ENCODE measurements around the gene XRCC4. TPM values are rescaled to one million over a fixed set of nuclear protein-coding genes. Genes with fewer than 3 reads are reported as not detected.

XRCC4 gene
- total RNA-seq, 1 experiment from 2014 or later, result 10.8 TPM

DNA sequence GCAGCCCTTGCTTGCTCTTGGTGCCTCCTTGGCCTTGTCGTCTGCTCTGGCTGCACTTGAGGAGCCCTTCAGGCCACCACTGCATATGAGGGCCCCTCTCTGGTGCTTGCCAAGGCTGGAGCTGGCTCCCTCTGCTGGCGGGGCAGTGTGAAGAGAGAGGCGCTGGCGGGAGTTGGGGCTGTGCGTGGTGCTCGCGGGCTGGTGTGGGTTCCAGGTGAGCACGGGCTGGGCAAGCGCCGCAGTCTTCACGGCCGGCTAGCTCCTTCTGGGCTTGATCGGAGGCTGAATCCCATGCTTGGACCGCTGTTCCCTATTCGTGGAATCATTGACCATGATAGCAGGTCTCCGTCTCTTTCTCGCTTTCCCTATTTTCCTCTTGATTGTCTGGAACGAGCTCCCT lies 56.5 kb downstream of the XRCC4 start:
- Histone ChIP-seq H3K18ac (ENCODE audit: insufficient read length, low read depth, low read length) (no peak overlapping the region), H2AFZ (ENCODE audit: low read length) (no peak overlapping the region), H4K20me1 (ENCODE audit: control insufficient read depth, insufficient read depth, insufficient read length) (no peaks in the 10 kb centered on the region), H3K14ac (ENCODE audit: insufficient read depth, low read length) (no peak overlapping the region; the same call in 1 of the 2 replicates), H2BK12ac (ENCODE audit: insufficient read length, low read depth, low read length) (no peak overlapping the region), H3K9ac (ENCODE audit: extremely low read depth, insufficient read length, low read length) (no peak overlapping the region), H3K4me2 (ENCODE audit: insufficient read depth, insufficient read length, low read length) (no peak overlapping the region), H3K79me2 (ENCODE audit: insufficient read depth, low read length) (no peaks in the 10 kb centered on the region), H3K79me1 (ENCODE audit: insufficient read depth, low read depth, low read length, poor library complexity, severe bottlenecking) (no peaks in the 10 kb centered on the region), H3T11ph (ENCODE audit: low read length) (no peak overlapping the region), H2BK20ac (ENCODE audit: low read depth, low read length, poor library complexity, severe bottlenecking) (no peak overlapping the region), H3K56ac (ENCODE audit: insufficient read length, low read depth, low read length) (no peak overlapping the region), H3K27ac (ENCODE audit: insufficient read length, low read depth, low read length) (no peak overlapping the region), H2BK120ac (ENCODE audit: low read depth, low read length, poor library complexity, severe bottlenecking) (no peak overlapping the region), H3K23ac (ENCODE audit: insufficient read length, low read depth, low read length) (no peak overlapping the region), H4K8ac (replicated peaks; ENCODE audit: insufficient read length, low read depth, low read length) (no peak overlapping the region), H2AK5ac (ENCODE audit: insufficient read length, low read length) (no peak overlapping the region), H3K4ac (ENCODE audit: low read depth, low read length) (no peak overlapping the region), H3K9me3 (ENCODE audit: control insufficient read depth, low read depth, low read length) (no peaks in the 10 kb centered on the region), H4K91ac (ENCODE audit: insufficient read length, low read depth, low read length) (no peak overlapping the region), H4K5ac (ENCODE audit: insufficient read length, low read depth, low read length) (no peak overlapping the region), H2BK5ac (ENCODE audit: insufficient read length, low read length) (no peak overlapping the region), H3K23me2 (ENCODE audit: insufficient read length, low read depth, low read length, poor library complexity, severe bottlenecking) (no peaks in the 10 kb centered on the region), H3K27me3 (ENCODE audit: insufficient read depth, low read length) (no peaks in the 10 kb centered on the region), H2BK15ac (ENCODE audit: low read depth, low read length) (no peak overlapping the region), H3K4me1 (ENCODE audit: insufficient read depth, low read length) (no peaks in the 10 kb centered on the region)
- Mint-ChIP-seq H3K36me3 (ENCODE audit: insufficient read depth in 1 of 3, low read depth in 3 of 3) (peaks cover 19 to 32% (median 24%) of the 10 kb centered on the region in 3 experiments), H3K4me1 (no peaks in the 10 kb centered on the region), H3K27me3 (ENCODE audit: low read depth) (no peaks in the 10 kb centered on the region; the same call in none of the 2 replicates), H3K27ac (no peak overlapping the region), H3K4me3 (no peak overlapping the region), H3K9me3 (peaks cover 20 to 32% of the 10 kb centered on the region in 2 experiments)
- no peak for DNase-seq
- TF ChIP-seq CTCF (conservative IDR thresholded peaks at IDR 0.05), result no peak
- no CpG with 5 or more reads among the region's 18 CpGs for WGBS (ENCODE audit: extremely low coverage, insufficient read length, low lambda C conversion rate)
